Hematopoietic multipotent progenitor cell treated with erythropoietin and hydrocortisone succinate and interleukin-3 and kit ligand, for 4 days (in vitro differentiated cells): ENCODE results near the gene DGUOK.
A peak's percentile ranks its signal among the peaks of the same experiment; 100 is the strongest.

Experiments
- DNase-seq: peaks from one replicate; pipeline ENCODE4 v3.0.0-alpha.2; 2015

Gene DGUOK

GRCh38 chr2:73981081-73982001 lies 54.7 kb downstream of the DGUOK start:
- DNase-seq = peak; percentile 88

DNA sequence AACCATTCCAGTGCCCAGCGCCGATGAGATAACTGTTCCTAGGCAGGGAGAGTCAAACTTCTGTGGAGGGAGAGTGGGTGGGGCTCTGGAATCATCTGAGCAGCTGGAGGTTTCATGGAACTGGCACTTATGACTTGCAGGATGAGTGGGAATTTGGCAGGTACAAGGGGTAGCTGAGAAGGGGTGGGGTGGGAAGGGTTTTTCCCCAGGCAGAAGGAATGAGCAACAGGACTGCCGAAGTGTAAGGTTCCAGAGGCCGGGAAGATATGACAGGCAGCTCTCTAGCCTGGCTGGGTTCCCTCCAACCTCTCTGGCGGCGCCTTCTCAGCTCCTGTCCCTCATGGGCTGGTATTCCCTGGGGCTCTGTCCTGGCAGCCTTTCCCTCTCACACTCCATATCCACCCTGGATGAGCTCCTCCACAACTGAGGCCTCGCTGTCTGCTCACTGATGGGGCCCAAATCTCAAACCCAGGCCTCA lies 55.5 kb downstream of the DGUOK start:
- no peak for DNase-seq

DNA sequence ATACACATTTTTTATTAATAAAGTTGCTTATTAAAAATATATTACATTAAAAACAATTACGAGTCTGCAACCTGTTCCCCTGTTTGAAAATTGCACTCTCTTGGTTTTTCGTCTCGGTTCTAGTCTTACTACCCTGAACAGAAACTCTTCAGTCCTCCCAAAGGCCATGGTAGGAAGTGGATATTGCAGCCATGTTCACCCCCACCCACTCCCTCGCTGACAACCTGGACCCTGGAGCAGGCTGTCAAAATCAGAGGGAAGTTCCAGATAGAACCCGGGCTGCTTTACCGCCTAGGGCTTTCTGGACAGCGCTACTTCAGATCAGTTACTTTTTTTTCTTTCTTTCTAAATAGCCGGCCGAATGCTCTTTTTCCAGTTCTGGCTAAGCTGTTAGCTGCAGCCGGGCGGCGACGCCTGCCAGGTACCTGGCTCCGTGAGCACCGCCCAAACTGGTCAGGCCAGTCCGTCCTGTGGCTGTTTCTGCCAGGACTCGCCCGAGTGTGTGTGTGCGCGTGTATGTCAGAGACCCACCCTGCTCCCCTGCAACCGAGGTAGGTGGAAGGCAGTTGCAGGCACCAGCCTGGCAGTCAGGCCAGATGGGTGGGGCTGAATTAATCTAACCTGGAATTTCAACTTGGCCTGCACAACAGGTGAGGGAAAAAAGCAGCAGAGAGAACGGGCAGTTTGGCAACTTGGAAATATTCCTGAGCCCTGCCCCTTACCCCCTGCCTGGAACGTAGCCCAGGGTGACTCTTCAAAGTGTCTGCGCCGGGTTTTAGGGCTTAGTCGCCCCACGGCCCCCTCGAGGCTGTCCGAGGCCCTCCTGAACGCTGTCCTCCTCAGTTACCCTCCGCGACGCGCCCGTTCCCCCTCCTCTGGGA lies 56.9 kb downstream of the DGUOK start:
- DNase-seq = peak; percentile 71

- peak; percentile 84 for DNase-seq
Measured at GRCh38 chr2:73984203-73984921, 57.7 kb downstream of the DGUOK start, which contains the start of gene TET3. Gene TET3, plus strand, starts transcription at chr2:73984910. Its CDS starts 1,494 bp downstream, at chr2:73986404.

DNA sequence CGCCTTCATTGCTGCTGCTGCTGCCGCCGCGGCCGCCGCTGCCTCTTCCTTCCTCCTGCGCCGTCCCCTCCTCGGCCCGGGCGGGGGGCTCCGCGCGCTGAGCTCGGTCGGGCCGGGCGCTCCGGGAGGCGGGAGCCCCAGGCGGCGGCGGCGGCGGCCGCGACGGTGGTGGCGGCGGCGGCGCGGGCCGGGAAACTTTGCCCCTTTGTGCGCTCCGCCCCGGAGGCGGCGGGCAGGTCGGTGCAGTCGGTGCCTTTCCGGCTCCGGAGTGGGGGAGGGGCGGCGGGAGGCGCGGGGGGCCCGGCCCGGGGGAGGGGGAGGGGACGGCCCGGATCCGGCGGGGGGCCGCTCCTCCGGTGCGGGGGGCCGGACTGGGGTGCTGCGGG lies 58.2 kb downstream of the DGUOK start:
- DNase-seq = no peak

DNA sequence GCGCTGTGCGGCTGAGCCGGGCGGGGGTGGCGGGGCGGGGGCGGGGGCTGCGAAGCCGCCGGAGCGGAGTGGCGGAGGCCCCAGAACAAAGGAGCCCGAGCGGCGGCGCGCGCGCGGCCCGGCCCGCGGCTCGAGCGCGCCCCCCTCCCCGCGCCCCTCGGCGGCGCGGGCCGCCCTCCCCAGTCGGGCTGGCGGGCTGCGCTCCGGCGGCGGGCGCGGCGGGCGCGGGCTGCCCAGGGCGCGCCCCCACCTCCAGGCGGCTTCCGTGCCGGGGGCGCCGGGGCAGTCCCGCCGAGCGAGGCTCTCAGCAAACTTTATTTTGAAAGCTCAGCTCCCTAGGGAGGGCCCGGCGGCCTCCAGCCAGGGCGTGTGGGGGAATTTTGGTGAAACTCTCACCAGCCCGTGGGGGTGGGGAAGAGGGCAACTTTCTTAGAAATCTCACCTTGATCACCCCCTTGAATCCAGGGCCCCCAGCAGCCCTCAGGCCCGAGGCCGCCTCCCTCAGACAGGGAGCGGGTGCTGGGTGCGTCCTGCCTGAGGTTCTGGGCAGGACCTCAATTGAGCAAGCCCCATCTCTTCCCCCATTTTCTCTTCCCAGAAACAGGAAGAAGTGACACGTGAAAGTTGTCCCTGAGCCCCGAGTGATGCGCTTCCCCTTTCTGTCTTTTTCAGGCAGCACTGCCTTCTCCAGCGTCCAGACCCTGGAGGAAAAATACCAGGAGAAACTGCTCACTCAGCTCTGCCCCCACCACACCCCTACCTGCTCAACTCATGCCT lies 58.8 kb downstream of the DGUOK start:
- DNase-seq = peak; percentile 72

GRCh38 chr2:73986085-73986681 lies 59.5 kb downstream of the DGUOK start:
- DNase-seq = no peak

DNA sequence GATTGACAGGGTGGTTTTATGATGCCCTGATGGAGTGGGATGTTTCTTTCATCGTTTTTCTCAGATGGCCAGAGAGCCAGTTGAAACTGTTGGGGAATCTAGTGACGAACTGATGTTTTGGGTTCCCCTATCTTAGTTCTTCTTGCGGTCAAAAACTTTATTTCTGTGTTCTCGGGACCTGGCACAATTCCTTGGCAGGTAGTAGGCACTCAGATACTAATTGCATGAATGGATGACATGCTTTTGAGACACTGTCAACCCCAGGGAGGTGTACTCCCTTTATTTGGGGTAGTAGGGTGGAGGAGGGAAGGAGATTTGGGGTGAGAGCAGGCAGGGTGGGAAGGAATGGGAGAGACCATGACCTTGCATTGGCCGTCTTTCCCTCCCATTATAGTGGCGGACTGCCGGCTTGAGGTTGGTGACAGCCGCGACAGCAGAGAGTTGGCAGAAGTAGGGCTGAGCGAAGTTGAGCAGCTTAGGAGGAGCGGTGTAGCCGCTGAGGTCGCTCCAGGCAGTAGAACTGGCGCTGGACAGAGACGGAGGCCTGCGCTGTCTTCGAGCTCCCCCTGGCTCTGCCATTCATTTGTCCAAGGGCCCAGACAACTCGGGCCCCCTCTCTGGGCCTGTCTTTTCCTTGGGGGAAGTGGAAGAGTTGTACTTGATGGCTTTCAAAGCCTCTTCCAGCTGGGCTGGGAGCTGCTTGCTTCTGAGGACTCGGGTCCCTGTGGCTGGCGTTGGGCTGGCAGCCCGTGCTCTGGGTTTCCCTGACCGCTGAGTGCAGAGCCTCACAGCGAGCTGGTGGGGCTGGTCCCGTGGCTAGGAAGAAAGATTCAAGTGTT lies 60.6 kb downstream of the DGUOK start:
- peak; percentile 82 for DNase-seq

DNA sequence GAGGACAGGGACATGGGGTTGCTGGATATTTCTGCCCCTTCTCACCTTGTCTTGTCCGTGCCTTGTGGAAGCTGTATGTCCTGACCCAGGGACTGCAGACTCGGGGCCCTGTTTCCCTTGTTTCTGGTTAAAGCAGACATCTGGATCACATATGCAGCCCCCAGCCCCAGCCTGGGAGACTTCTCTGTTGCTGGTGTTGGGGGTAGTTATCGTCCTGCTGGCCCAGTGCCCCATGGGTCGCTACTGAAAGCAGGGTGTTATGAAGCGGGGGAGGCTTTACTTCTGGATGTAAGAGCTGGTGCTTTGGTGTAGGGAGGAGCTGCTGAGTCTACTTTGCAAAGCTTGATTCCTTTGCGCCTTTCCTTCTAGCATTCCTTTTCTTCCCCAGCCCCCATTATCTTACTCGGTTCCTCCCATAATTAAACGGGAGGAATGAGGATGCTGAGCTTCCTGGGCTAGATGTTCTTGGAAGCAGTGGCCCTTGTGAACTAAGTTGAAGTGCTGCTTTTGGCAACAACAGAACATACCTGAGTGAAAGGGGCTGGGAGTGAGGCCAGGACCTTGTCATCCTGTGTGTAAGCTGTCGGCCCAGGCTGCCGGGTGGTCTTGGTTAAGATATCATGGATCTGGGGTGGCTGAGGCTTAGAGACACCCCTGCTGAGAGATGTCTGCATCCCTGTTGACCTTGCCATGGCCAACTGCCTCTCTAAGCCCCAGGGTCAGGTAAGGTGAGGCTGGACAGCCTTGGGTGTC lies 61.4 kb downstream of the DGUOK start:
- DNase-seq = no peak

DNA sequence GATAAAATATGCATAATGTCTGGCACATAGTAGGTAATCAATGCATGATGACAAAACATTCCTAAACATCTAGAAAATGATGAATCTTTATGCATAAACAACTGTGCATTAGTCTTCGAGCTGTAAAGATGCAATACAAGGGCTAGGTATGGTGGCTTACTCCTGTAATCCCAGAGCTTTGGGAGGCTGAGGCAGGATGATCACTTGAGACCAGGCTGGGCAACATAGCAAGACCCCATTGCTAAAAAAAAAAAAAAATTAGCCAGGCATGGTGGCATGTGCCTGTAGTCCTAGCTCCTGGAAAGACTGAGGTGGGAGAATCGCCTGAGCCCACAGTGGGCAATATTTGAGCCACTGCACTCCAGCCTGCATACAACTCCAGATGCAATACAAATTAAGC lies 63.3 kb downstream of the DGUOK start:
- no peak for DNase-seq

DNA sequence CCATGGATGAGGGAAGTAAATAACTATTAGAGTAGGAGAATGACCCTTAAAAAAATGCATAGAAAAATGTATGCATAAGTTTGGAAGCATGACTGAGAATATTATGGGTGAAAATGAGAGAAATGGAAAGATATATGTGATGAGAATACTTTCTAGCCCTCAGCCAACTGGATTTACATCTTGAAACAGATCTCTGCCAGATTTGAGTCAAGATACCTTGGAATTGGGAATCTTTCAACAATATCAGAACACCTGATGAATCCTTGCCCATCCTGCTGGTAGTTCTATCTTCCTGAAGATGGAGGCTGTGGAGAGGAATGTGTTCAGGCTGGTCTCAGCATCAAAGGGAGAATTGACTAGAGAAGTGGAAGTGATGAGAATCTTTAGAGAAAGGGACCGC lies 63.9 kb downstream of the DGUOK start:
- no peak for DNase-seq

DNA sequence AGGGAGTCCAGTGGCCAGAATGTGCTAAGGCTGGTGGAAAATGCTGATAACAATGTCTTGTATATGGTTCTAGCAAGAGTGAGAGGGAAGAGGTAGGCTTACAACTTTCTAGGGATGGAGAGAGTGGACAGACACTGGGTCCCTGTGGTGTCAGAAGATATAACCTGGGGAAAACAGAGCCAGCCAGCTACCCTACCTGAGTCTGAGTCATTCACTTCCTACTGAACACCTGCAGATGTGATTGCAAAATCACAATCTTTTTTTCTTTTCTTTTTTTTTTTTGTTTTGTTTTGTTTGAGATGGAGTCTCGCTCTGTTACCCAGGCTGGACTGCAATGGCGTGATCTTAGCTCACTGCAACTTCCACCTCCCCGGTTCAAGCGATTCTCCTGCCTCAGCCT lies 65.4 kb downstream of the DGUOK start:
- DNase-seq = no peak

DNA sequence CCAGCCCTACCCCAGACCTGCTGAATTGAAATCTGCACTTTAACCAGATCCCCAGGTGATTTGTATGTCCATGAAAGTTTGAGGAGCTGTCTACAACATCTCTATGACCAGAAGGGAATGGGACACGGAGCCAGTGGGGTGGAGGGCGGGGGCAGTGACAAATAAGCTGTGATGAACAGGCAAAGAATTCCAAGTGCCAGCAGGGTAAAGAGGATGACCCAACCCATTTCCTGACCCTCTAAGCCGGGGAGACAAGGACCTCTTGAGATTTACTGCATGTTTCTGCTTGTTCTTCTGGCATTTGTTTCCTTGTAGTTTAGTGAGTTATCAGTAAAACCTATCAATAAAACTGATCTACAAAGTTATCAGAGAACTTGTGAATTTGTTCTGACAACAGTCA lies 66.7 kb downstream of the DGUOK start:
- DNase-seq = no peak

GRCh38 chr2:73993778-73994177 lies 67.1 kb downstream of the DGUOK start:
- DNase-seq = no peak

DNA sequence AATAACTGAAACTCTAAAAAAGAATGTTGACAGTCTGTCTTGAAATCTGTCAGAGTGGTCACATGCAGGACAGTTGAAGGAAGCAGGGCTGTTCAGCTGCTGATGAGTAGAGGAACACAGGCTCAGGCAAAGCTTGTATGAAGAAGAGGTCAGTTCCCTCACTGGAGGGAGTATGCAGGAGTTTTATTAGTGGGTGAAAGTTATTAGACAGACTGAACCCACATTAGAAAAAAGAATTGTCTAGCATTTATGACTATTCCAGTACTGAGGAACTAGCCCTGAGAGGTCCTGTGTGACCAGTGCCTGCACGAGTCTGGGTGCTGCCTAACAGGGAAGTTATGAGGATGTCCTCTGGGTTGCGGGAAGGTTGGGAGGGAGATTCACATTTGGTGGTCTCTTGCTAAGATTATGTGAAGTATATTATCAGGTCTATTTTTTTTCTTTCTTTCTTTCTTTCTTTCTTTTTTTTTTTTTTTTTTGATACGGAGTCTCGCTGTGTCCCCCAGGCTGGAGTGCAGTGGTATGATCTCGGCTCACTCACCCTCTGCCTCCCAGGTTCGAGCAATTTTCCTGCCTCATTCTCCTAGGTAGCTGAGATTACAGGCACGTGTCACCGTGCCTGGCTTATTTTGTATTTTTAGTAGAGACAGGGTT lies 67.6 kb downstream of the DGUOK start:
- no peak for DNase-seq

DNA sequence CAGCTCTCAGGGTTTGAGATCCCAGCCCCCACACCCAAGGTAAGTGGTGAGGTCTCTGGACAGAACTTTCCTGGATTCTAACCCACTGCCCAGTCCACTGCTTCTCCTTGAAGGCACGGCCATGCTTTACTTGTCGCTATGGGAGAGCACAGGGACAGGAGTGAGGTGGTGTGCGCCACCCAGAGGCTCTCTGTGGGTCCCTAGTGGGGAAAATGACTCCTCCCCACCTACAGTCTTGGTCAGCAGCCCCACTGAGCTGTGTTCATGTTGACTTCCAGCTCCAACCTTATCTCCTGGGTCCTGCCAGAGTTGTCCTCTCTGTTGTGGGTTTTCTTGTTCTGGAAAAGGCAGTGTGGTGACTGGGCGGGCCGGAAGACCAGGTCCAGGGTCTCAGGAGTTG lies 69.1 kb downstream of the DGUOK start:
- peak; percentile 53 for DNase-seq

DNA sequence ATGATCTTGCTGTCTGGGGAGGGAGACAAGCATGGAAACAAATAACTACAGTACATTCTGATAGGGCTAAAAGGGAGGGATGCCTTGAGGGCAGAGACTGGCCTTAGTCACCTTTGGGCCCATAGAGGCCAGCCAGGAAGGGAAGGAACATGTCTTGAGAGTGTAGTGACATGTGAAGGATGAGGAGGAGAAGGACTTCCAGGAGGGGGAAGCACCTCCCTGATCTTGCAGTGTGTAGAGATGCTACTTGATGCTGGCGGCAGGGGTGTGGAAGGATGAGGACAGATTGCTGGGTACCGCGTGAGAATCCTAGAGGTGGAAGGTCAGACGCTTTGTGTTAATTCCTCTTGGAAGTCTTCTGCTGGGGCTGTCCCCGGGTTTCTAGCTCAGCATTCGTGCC lies 71.1 kb downstream of the DGUOK start:
- no peak for DNase-seq

DNA sequence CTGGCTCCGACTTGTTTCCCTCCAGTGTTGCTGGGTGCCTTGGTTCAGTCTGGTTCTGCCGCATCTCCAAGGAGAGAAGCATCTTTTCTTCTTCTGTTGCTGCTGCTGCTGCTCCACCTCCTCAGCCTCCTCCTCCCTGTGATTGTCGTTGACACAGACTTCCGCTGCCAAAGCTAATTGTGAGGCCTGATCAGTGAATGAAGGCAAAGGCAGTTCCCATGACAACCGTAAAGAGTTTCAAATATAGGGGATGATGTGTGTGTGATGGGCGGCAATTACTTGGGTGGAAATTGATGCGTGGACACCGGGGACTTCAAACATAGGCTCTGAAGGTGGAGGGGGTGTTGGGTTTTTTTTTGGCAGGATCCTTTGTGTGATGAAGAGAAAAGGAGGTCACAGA lies 71.8 kb downstream of the DGUOK start:
- DNase-seq = no peak

DNA sequence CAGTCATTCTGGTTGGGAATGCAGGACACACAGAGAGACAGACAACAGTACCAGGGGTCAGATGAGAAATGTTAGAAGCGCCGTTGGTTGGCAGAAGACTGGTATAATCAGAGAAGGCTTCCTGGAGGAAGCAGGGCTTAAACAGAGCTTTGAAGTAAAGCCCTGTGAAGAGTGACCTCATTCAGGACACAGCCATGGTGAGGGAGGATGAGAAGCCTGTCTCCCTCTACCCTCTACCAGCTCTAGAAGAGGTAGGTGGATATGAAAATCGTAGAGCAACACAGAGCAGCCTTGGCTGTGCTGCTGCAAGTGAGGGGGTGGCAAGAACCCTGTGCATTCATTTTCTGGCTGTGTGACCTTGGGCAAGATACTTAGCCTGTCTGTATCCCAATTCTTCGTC lies 72.3 kb downstream of the DGUOK start:
- no peak for DNase-seq
